Mesendoderm (in vitro differentiated cells): Measurements from ENCODE around the gene CAB39L.
A peak's percentile ranks its signal among the peaks of the same experiment; 100 is the strongest.

ENCODE experiments used
- DNase-seq: peaks from one replicate; pipeline ENCODE4 v3.0.0; 2013
- H2AK5ac ChIP-seq: 2 replicates; pipeline ENCODE4 v1.6.1; 2013; ENCODE audit warnings: low read length, inconsistent platforms
- H2BK120ac ChIP-seq: 2 replicates; pipeline ENCODE4 v1.6.1; 2013; ENCODE audit warnings: low read depth, mild to moderate bottlenecking, low read length, moderate library complexity, mixed read lengths
- H2BK15ac ChIP-seq: replicated peaks from 2 replicates; pipeline ENCODE4 v1.6.1; 2013; ENCODE audit warnings: low read depth, mild to moderate bottlenecking, moderate library complexity
- H2BK5ac ChIP-seq: 2 replicates; pipeline ENCODE4 v1.6.1; 2013; ENCODE audit warnings: low read length, inconsistent platforms
- H3K18ac ChIP-seq: 2 replicates; pipeline ENCODE4 v1.6.1; 2013; ENCODE audit warnings: mild to moderate bottlenecking, low read length, mixed read lengths
- H3K23ac ChIP-seq: one replicate; pipeline ENCODE4 v1.6.1; 2013; ENCODE audit warnings: low read length
- H3K27ac ChIP-seq: 2 replicates; pipeline ENCODE4 v1.5.1; 2013; ENCODE audit warnings: low read depth, mild to moderate bottlenecking, inconsistent platforms, low read length, moderate library complexity
- H3K27me3 ChIP-seq: 2 replicates; pipeline ENCODE4 v1.6.1; 2013; ENCODE audit warnings: low read length, control low read depth, mild to moderate bottlenecking, inconsistent platforms; ENCODE audit not compliant: insufficient read depth, poor library complexity
- H3K36me3 ChIP-seq: 2 replicates; pipeline ENCODE4 v1.6.1; 2013; ENCODE audit warnings: low read length, inconsistent platforms; ENCODE audit not compliant: control insufficient read depth, insufficient read depth
- H3K4ac ChIP-seq: one replicate; pipeline ENCODE4 v1.6.1; 2013; ENCODE audit warnings: low read depth, mild to moderate bottlenecking, low read length, moderate library complexity
- H3K4me1 ChIP-seq: 2 replicates; pipeline ENCODE4 v1.6.1; 2013; ENCODE audit warnings: low read depth, low read length, inconsistent platforms; ENCODE audit not compliant: control insufficient read depth
- H3K4me2 ChIP-seq: 2 replicates; pipeline ENCODE4 v1.6.1; 2013; ENCODE audit warnings: low read length
- H3K4me3 ChIP-seq: 2 replicates; pipeline ENCODE4 v1.5.1; 2013; ENCODE audit warnings: mild to moderate bottlenecking, low read length
- H3K56ac ChIP-seq: one replicate; pipeline ENCODE4 v1.6.1; 2013; ENCODE audit warnings: low read length
- H3K79me1 ChIP-seq: 2 replicates; pipeline ENCODE4 v1.6.1; 2013; ENCODE audit warnings: low read length, inconsistent platforms
- H3K79me2 ChIP-seq: 2 replicates; pipeline ENCODE4 v1.6.1; 2013; ENCODE audit warnings: mild to moderate bottlenecking, low read length; ENCODE audit not compliant: control insufficient read depth, insufficient read depth
- H3K9ac ChIP-seq: 2 replicates; pipeline ENCODE4 v1.6.1; 2013; ENCODE audit warnings: low read length, inconsistent platforms
- H4K5ac ChIP-seq: one replicate; pipeline ENCODE4 v1.6.1; 2013; ENCODE audit warnings: low read length
- H4K8ac ChIP-seq: one replicate; pipeline ENCODE4 v1.6.1; 2013; ENCODE audit warnings: low read depth, mild to moderate bottlenecking, control low read depth, low read length, moderate library complexity
- WGBS: extraction: QIAGEN DNeasy Blood & Tissue Kit; methylation state at CpG from one replicate; pipeline ENCODE4 v1.1.7; 2013; ENCODE audit warnings: low lambda C conversion rate, missing lambda C conversion rate; ENCODE audit not compliant: insufficient coverage; ENCODE audit errors: extremely low coverage; 5-methylcytosine and 5-hydroxymethylcytosine counted together

The CAB39L gene

DNA sequence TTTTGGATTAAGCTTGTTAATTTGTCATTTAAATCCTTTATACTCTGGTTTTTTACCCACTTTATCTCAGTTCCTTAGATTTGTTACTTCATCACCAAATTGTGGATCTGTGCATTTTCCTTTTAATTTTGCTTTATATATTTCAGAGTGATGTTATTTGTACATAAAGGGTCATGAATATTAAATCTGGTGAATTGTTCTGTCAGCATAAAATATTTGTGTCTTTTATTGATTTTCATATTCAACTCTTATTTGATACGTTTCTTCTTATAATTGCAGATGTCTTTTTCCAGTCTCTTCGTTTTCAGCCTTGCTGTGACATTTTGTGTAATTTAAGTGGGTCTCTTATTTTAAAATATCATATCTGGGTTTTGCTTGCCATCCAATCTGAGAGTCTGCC lies 4.9 kb upstream of the CAB39L start:
- no peak overlapping the region for H3K18ac ChIP-seq
- no peak overlapping the region for H3K23ac ChIP-seq
- WGBS, result no CpG with 5 or more reads among the region's 2 CpGs
- H3K9ac ChIP-seq, result no peak overlapping the region
- no peaks in the 10 kb centered on the region for H3K79me1 ChIP-seq
- H2BK120ac ChIP-seq, result no peak overlapping the region
- DNase-seq, result no peak
- no peak overlapping the region for H2BK15ac ChIP-seq
- no peak overlapping the region for H3K27ac ChIP-seq
- H3K56ac ChIP-seq, result no peak overlapping the region
- H3K4me2 ChIP-seq, result no peak overlapping the region
- H3K4me3 ChIP-seq, result no peak overlapping the region
- no peaks in the 10 kb centered on the region for H3K36me3 ChIP-seq
- H3K4ac ChIP-seq, result no peak overlapping the region
- no peaks in the 10 kb centered on the region for H3K4me1 ChIP-seq
- no peak overlapping the region for H2AK5ac ChIP-seq
- no peaks in the 10 kb centered on the region for H3K79me2 ChIP-seq
- H3K27me3 ChIP-seq, result no peaks in the 10 kb centered on the region
- no peak overlapping the region for H2BK5ac ChIP-seq
- no peak overlapping the region for H4K8ac ChIP-seq
- H4K5ac ChIP-seq, result no peak overlapping the region

DNA sequence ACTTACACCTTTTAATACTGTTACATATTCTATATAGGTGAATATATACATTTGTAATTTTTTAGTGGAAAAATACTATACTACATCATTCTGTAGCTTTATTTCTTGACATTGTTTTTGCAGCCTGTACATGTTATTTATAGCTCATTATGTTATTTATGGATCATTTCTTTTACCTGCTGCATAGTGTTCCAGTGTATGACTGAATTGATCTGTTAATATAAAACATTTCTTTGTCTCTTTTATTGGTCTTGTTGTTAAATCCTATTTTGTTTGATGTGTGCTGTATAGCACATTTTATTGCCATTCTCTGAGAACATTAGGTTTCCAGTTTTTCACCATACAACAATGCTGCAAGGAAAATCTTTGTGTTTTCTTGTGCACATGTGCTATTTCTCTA lies 2.6 kb upstream of the CAB39L start:
- no peaks in the 10 kb centered on the region for H3K79me1 ChIP-seq
- H2BK15ac ChIP-seq, result no peak overlapping the region
- no peak overlapping the region for H2AK5ac ChIP-seq
- H3K4me3 ChIP-seq, result no peak overlapping the region
- no peak overlapping the region for H3K4ac ChIP-seq
- H2BK120ac ChIP-seq, result no peak overlapping the region
- no peak overlapping the region for H3K56ac ChIP-seq
- no peak overlapping the region for H2BK5ac ChIP-seq
- no peak overlapping the region for H4K5ac ChIP-seq
- no peak overlapping the region for H4K8ac ChIP-seq
- no peak overlapping the region for H3K9ac ChIP-seq
- no peaks in the 10 kb centered on the region for H3K79me2 ChIP-seq
- no peaks in the 10 kb centered on the region for H3K36me3 ChIP-seq
- no peak overlapping the region for H3K27ac ChIP-seq
- no peak for DNase-seq
- no peak overlapping the region for H3K18ac ChIP-seq
- H3K4me2 ChIP-seq, result no peak overlapping the region
- no peak overlapping the region for H3K23ac ChIP-seq
- H3K4me1 ChIP-seq, result no peaks in the 10 kb centered on the region
- H3K27me3 ChIP-seq, result no peaks in the 10 kb centered on the region

DNA sequence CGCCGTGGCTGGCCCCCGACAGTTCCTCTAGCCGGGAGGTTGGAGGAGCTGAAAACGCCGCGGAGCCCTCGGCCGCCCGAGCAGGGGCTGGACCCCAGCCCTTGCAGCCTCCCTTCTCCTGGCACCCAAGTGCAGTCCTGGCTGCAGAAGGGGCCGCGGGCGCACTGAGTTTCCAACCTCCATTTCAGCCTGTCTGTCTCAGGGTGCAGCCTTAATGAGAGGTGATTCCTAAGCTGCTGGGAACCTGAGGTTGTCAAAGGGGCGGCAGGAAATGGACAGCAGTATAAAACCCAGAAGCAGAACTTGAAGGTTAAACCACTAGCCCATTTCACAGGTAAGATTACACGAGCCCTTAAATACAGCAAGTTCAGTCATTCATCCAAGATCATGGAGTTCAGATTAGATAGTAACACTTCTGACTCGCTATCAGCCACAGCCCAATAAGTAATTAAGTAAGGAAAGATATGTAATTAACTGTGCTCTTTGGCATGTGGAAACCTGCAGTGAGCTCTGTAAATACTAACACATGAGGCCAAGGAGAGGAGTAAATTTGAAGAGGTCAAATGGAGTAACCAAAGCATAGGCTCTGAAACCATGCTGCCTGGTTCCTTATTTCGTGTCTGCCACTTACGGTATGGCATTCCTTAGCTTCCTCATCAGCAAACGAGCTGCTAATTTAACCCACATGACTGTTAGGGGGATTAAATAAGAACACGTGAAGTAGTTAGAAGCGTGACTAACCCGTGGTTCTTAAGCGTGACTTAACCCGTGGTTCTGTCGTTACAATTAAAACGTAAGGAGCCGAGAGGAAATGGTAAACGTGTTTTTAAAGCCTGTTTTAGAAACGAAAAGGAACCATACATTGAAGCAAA lies 896 bp upstream of the CAB39L start:
- peak overlapping the region; percentile 66 for H3K9ac ChIP-seq
- H3K4me2 ChIP-seq, result peak overlapping the region; percentile 66
- no peak overlapping the region for H2BK15ac ChIP-seq
- DNase-seq, result peak; percentile 89
- H4K5ac ChIP-seq, result no peak overlapping the region
- no peak overlapping the region for H3K18ac ChIP-seq
- H2AK5ac ChIP-seq, result no peak overlapping the region
- H3K79me1 ChIP-seq, result no peaks in the 10 kb centered on the region
- H3K4ac ChIP-seq, result no peak overlapping the region
- no peaks in the 10 kb centered on the region for H3K79me2 ChIP-seq
- no peaks in the 10 kb centered on the region for H3K36me3 ChIP-seq
- no peak overlapping the region for H2BK120ac ChIP-seq
- H3K27ac ChIP-seq, result peak overlapping the region; percentile 58
- H3K4me3 ChIP-seq, result peak overlapping the region; percentile 64
- no peak overlapping the region for H4K8ac ChIP-seq
- H3K23ac ChIP-seq, result no peak overlapping the region
- peak overlapping the region; percentile 87 for H3K56ac ChIP-seq
- no peak overlapping the region for H2BK5ac ChIP-seq
- no CpG with 5 or more reads among the region's 29 CpGs for WGBS
- H3K4me1 ChIP-seq, result no peaks in the 10 kb centered on the region
- H3K27me3 ChIP-seq, result no peaks in the 10 kb centered on the region

DNA sequence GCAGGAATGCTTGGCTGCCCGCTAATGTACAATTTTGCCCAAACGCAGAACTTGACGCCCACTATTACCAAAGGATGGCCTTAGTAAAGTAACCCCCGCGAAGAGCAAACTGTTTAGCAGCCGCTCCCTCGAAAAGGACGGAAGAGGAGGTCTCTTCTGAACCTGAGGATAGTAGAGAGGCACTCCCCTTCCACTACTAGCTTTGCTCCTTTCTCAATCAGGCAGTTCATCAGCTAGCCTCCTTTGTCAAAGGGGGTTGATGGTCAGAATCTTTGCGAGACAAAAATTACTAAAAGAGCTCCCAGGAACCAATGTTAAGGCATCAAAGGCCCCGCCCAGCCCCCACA lies 534 bp downstream of the CAB39L start:
- H3K18ac ChIP-seq, result no peak overlapping the region
- no peaks in the 10 kb centered on the region for H3K36me3 ChIP-seq
- H3K79me1 ChIP-seq, result no peaks in the 10 kb centered on the region
- H3K56ac ChIP-seq, result peak overlapping the region; percentile 91
- H3K27ac ChIP-seq, result peak overlapping the region; percentile 60
- H3K4me3 ChIP-seq, result peak overlapping the region; percentile 72
- no peak overlapping the region for H2BK5ac ChIP-seq
- H2BK15ac ChIP-seq, result no peak overlapping the region
- H2AK5ac ChIP-seq, result no peak overlapping the region
- no peak overlapping the region for H3K23ac ChIP-seq
- peak overlapping the region; percentile 28 for H3K4me2 ChIP-seq
- DNase-seq, result no peak
- H3K9ac ChIP-seq, result peak overlapping the region; percentile 82
- no peak overlapping the region for H4K5ac ChIP-seq
- H4K8ac ChIP-seq, result no peak overlapping the region
- no peaks in the 10 kb centered on the region for H3K79me2 ChIP-seq
- no peak overlapping the region for H2BK120ac ChIP-seq
- H3K27me3 ChIP-seq, result no peaks in the 10 kb centered on the region
- no CpG with 5 or more reads among the region's 10 CpGs for WGBS
- peak overlapping the region; percentile 46 for H3K4ac ChIP-seq
- no peaks in the 10 kb centered on the region for H3K4me1 ChIP-seq

DNA sequence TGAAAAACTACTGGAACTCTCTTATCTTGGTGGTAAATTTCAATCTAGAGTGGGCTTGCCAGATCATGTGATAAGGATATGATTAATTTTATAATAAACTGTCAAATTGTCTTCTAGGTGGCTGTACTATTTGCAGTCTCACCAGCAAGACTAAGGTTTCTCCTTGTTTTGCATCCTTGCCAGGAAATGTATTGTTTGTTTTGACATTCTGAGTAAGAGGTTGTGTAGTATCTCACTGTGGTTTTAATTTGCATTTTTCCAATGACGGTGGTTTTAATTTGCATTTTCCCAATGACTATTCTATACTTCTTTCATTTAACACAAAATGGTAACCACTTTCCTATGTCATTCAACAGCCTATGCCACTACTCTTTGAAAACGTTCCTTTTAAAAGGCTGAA lies 2.0 kb downstream of the CAB39L start:
- H3K56ac ChIP-seq, result no peak overlapping the region
- WGBS, result no CpG with 5 or more reads among the region's 2 CpGs
- H2BK5ac ChIP-seq, result no peak overlapping the region
- no peaks in the 10 kb centered on the region for H3K79me1 ChIP-seq
- H4K5ac ChIP-seq, result no peak overlapping the region
- H3K4ac ChIP-seq, result no peak overlapping the region
- no peaks in the 10 kb centered on the region for H3K36me3 ChIP-seq
- H3K18ac ChIP-seq, result no peak overlapping the region
- no peak overlapping the region for H3K27ac ChIP-seq
- no peak overlapping the region for H3K4me2 ChIP-seq
- H3K9ac ChIP-seq, result no peak overlapping the region
- H3K23ac ChIP-seq, result no peak overlapping the region
- no peaks in the 10 kb centered on the region for H3K27me3 ChIP-seq
- H2BK15ac ChIP-seq, result no peak overlapping the region
- no peak overlapping the region for H3K4me3 ChIP-seq
- no peak overlapping the region for H2BK120ac ChIP-seq
- H4K8ac ChIP-seq, result no peak overlapping the region
- no peak overlapping the region for H2AK5ac ChIP-seq
- H3K4me1 ChIP-seq, result no peaks in the 10 kb centered on the region
- no peaks in the 10 kb centered on the region for H3K79me2 ChIP-seq
- no peak for DNase-seq

DNA sequence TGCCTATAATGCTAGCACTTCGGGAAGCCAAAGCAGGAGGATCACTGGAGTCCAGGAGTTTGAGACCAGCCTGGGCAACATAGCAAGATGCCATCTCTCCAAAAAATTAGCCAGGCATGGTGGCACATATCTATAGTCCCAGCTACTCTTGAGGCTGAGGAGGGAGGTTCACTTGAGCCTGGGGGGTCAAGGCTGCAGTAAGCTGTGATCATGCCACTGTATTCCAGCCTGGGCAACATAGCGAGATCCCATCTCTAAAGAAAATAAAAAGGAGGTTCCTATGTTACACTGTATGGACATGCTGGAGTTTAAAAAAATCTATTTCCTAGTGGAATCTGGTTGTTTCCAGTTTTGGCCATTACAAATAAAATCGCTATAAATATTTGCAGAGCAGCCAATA lies 2.6 kb downstream of the CAB39L start:
- Histone ChIP-seq H3K18ac (no peak overlapping the region), H3K4ac (no peak overlapping the region)
- no CpG with 5 or more reads among the region's 3 CpGs for WGBS

More for the DNA sequence above, 2.6 kb downstream of the CAB39L start:
- no peak overlapping the region for H3K9ac ChIP-seq
- H3K56ac ChIP-seq, result no peak overlapping the region
- no peaks in the 10 kb centered on the region for H3K36me3 ChIP-seq
- no peaks in the 10 kb centered on the region for H3K4me1 ChIP-seq
- H4K5ac ChIP-seq, result no peak overlapping the region
- no peak overlapping the region for H4K8ac ChIP-seq
- H3K79me2 ChIP-seq, result no peaks in the 10 kb centered on the region
- no peaks in the 10 kb centered on the region for H3K79me1 ChIP-seq
- H2AK5ac ChIP-seq, result no peak overlapping the region
- no peak overlapping the region for H3K27ac ChIP-seq
- H3K4me2 ChIP-seq, result no peak overlapping the region
- H2BK120ac ChIP-seq, result no peak overlapping the region
- no peak for DNase-seq
- no peak overlapping the region for H2BK5ac ChIP-seq
- H3K4me3 ChIP-seq, result no peak overlapping the region
- no peak overlapping the region for H2BK15ac ChIP-seq
- no peak overlapping the region for H3K23ac ChIP-seq
- no peaks in the 10 kb centered on the region for H3K27me3 ChIP-seq
